RWPE1 (cell line): ENCODE measurements around the gene OLR1.

Experiments used
- CTCF ChIA-PET: fragments of 350-600 bp; sonication (Branson Sonifier 250); formaldehyde crosslinking; extraction: SDS; loops from one replicate; lab custom pipeline; 2021; lab: Yijun Ruan, JAX
- POLR2A ChIA-PET: fragments of 400-600 bp; formaldehyde crosslinking; extraction: SDS; loops from one replicate; lab custom pipeline; 2020; ENCODE audit warnings: antibody characterized with exemption; ENCODE audit not compliant: low non-redundant PET; lab: Yijun Ruan, JAX
- DNase-seq: peaks from one replicate; pipeline ENCODE4 v3.0.0; 2012; ENCODE audit warnings: low spot score
- H3K27ac ChIP-seq: fragments of 450-650 bp; 2 replicates; pipeline ENCODE4 v1.5.1; 2017
- CTCF ChIP-seq: fragments of 450-650 bp; conservative IDR thresholded peaks from 2 replicates; pipeline ENCODE4 v1.5.1; 2017; ENCODE audit warnings: low read depth, mild to moderate bottlenecking

Gene OLR1

GRCh38 chr12:10158406-10158805 lies 13.5 kb downstream of the OLR1 start:
- TF ChIP-seq CTCF, result no peak
- POLR2A ChIA-PET, result no interaction called here
- no peak for DNase-seq
- CTCF ChIA-PET, result interaction anchor here (0.6 to 0.7 kb wide), 2 partner anchors 15 to 241 kb away, joined by 3 to 4 read pairs; no protein-coding TSS in a partner anchor
- H3K27ac ChIP-seq, result no peak overlapping the region

- TF ChIP-seq CTCF, result no peak
- no peak for DNase-seq
- H3K27ac ChIP-seq, result no peak overlapping the region
- CTCF ChIA-PET, result no interaction called here
- POLR2A ChIA-PET, result no interaction called here
Measured at GRCh38 chr12:10155966-10156365, 16.0 kb downstream of the OLR1 start.

- ChIA-PET POLR2A (no interaction called here), CTCF (interaction anchor here (0.6 to 3.2 kb wide), 3 partner anchors 18 to 279 kb away, joined by 3 to 27 read pairs (median 4); partner anchors contain the start of gene OLR1)
- no peak overlapping the region for H3K27ac ChIP-seq
- no peak for TF ChIP-seq CTCF
- DNase-seq, result no peak
Measured at GRCh38 chr12:10154145-10154496, 17.8 kb downstream of the OLR1 start.

- no peak for DNase-seq
- POLR2A ChIA-PET, result interaction anchor here (0.9 kb wide), 1 partner anchor 22 kb away, joined by 3 read pairs; no protein-coding TSS in a partner anchor
- CTCF ChIA-PET, result interaction anchor here (0.5 to 3.2 kb wide), 20 partner anchors 8 to 1522 kb away, joined by 3 to 27 read pairs (median 3); no protein-coding TSS in a partner anchor
- TF ChIP-seq CTCF, result peak; percentile 64
- H3K27ac ChIP-seq, result no peak overlapping the region
Measured at GRCh38 chr12:10153271-10154144, 18.4 kb downstream of the OLR1 start.

- POLR2A ChIA-PET, result no interaction called here
- CTCF ChIA-PET, result interaction anchor here (3.2 kb wide), 1 partner anchor 39 kb away, joined by 27 read pairs; no protein-coding TSS in a partner anchor
- no peak for TF ChIP-seq CTCF
- no peak for DNase-seq
- H3K27ac ChIP-seq, result no peak overlapping the region
Measured at GRCh38 chr12:10151621-10152020, 20.3 kb downstream of the OLR1 start.

DNA sequence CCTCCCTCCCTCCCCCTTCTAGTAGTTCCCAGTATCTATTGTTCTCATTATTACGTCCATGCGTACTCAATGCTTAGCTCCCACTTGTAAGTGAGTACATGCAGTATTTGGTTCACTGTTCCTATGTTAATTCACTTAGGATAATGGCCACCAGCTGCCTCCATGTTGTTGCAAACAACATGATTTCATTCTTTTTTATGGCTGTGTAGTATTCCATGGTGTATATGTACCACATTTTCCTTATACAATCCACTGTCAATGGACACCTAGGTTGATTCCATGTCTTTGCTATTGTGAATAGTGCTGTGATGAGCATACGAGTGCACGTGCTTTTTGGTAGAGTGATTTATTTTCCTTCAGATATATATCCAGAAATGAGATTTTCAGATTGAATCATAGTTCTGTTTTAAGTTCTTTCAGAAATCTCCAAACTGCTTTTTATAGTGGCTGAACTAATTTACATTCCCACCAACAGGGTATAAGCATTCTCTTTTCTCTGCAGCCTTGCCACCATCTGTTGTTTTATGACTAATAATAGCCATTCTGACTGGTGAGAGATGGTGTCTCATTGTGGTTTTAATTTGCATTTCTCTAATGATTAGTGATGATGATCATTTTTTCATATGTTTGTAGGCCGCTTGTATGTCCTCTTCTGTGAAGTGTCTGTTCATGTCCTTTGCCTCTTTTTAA lies 24.1 kb downstream of the OLR1 start:
- H3K27ac ChIP-seq, result no peak overlapping the region
- POLR2A ChIA-PET, result no interaction called here
- DNase-seq, result no peak
- CTCF ChIA-PET, result interaction anchor here (0.8 kb wide), 1 partner anchor 397 kb away, joined by 3 read pairs; no protein-coding TSS in a partner anchor
- no peak for TF ChIP-seq CTCF
